Right lung (tissue), 5 donors: ENCODE results near the gene WNT16. TPM values are rescaled to one million over a fixed set of nuclear protein-coding genes. Genes with fewer than 3 reads are reported as not detected.

Source experiments
- polyA plus RNA-seq, 5 donors: library from polyadenylated mRNA; unstranded; fragments of 120-200 nt; gene quantifications; one replicate each; pipeline versions ENCODE4 v1.2.1 to v1.2.3, GENCODE V29; 2013; ENCODE audit warnings: inconsistent platforms in 1 of 5, low replicate concordance in 1 of 5; ENCODE audit not compliant: insufficient read length in 5 of 5, insufficient read depth in 1 of 5

The WNT16 gene
- polyA plus RNA-seq, 5 donors: 0.04 to 0.10 TPM; not detected in 3

Other genes with a start within 250 kb of the WNT16 start
- 10 to 100 TPM; 68.1 to 87.8 (median 74.8) TPM for gene FAM3C, start 67.3 kb downstream of the WNT16 start, polyA plus RNA-seq